ENCODE data around the gene SLC35E1. TPM values are rescaled to one million over a fixed set of nuclear protein-coding genes. Genes with fewer than 3 reads are reported as not detected.

SLC35E1 gene
- total and polyA plus RNA-seq, 2 of the 13 experiments (the other 11 are each of a cell fraction or from before 2014, with no cell fraction given), result 21.2 to 46.5 TPM

DNA sequence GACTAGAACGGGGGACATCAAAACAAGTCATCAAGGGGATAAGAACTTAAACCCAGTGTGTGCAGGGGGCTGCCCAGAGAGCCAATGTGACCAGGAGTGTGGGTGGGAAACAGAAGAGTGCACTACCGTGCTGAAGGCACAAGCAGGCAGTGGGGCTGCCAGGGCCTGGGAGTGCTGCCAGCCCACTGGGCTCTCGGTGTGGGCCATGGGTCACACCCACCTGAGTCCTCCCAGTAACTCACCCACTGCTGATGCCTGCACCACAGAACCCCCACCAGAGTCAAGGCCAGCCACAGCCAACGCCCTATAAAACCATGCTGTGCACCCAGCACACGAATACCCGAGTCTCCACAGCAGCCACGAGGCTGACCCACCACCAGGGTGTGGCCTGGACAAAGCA lies 47.2 kb upstream of the SLC35E1 start (continued):
- TF ChIP-seq SCMH1 (CRISPR knock-in tag; IDR thresholded peaks at IDR 0.05; ENCODE audit: borderline replicate concordance) (no peak), HHEX (CRISPR knock-in tag; IDR thresholded peaks at IDR 0.05) (no peak), TARDBP (CRISPR knock-in tag; IDR thresholded peaks at IDR 0.05) (no peak), ZBTB1 (CRISPR knock-in tag; IDR thresholded peaks at IDR 0.05; ENCODE audit: borderline replicate concordance) (no peak), ZSCAN29 (CRISPR knock-in tag; conservative IDR thresholded peaks at IDR 0.05) (no peak), ZBTB21 (CRISPR knock-in tag; IDR thresholded peaks at IDR 0.05) (no peak), ATRX (CRISPR knock-in tag; IDR thresholded peaks at IDR 0.05; ENCODE audit: borderline replicate concordance) (no peak), MXI1 (IDR thresholded peaks at IDR 0.05; ENCODE audit: borderline replicate concordance, low read depth, low read length) (no peak), ZIK1 (CRISPR knock-in tag; IDR thresholded peaks at IDR 0.05; ENCODE audit: borderline replicate concordance, low read depth) (no peak), ZNF761 (CRISPR knock-in tag; conservative IDR thresholded peaks at IDR 0.05) (no peak), ZMAT3 (CRISPR knock-in tag; conservative IDR thresholded peaks at IDR 0.05) (no peak), ZFY (CRISPR knock-in tag; IDR thresholded peaks at IDR 0.05) (no peak), ZNF879 (CRISPR knock-in tag; IDR thresholded peaks at IDR 0.05) (no peak)
- TF ChIP-seq, protein P1, sequence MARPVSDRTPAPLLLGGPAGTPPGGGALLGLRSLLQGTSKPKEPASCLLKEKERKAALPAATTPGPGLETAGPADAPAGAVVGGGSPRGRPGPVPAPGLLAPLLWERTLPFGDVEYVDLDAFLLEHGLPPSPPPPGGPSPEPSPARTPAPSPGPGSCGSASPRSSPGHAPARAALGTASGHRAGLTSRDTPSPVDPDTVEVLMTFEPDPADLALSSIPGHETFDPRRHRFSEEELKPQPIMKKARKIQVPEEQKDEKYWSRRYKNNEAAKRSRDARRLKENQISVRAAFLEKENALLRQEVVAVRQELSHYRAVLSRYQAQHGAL (CRISPR knock-in tag; IDR thresholded peaks at IDR 0.05; ENCODE audit: not compliant biosample characterization), result no peak
- TF ChIP-seq, protein P2, sequence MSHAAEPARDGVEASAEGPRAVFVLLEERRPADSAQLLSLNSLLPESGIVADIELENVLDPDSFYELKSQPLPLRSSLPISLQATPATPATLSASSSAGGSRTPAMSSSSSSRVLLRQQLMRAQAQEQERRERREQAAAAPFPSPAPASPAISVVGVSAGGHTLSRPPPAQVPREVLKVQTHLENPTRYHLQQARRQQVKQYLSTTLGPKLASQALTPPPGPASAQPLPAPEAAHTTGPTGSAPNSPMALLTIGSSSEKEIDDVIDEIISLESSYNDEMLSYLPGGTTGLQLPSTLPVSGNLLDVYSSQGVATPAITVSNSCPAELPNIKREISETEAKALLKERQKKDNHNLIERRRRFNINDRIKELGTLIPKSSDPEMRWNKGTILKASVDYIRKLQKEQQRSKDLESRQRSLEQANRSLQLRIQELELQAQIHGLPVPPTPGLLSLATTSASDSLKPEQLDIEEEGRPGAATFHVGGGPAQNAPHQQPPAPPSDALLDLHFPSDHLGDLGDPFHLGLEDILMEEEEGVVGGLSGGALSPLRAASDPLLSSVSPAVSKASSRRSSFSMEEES (CRISPR knock-in tag; IDR thresholded peaks at IDR 0.05), result no peak
- TF ChIP-seq, protein P3, sequence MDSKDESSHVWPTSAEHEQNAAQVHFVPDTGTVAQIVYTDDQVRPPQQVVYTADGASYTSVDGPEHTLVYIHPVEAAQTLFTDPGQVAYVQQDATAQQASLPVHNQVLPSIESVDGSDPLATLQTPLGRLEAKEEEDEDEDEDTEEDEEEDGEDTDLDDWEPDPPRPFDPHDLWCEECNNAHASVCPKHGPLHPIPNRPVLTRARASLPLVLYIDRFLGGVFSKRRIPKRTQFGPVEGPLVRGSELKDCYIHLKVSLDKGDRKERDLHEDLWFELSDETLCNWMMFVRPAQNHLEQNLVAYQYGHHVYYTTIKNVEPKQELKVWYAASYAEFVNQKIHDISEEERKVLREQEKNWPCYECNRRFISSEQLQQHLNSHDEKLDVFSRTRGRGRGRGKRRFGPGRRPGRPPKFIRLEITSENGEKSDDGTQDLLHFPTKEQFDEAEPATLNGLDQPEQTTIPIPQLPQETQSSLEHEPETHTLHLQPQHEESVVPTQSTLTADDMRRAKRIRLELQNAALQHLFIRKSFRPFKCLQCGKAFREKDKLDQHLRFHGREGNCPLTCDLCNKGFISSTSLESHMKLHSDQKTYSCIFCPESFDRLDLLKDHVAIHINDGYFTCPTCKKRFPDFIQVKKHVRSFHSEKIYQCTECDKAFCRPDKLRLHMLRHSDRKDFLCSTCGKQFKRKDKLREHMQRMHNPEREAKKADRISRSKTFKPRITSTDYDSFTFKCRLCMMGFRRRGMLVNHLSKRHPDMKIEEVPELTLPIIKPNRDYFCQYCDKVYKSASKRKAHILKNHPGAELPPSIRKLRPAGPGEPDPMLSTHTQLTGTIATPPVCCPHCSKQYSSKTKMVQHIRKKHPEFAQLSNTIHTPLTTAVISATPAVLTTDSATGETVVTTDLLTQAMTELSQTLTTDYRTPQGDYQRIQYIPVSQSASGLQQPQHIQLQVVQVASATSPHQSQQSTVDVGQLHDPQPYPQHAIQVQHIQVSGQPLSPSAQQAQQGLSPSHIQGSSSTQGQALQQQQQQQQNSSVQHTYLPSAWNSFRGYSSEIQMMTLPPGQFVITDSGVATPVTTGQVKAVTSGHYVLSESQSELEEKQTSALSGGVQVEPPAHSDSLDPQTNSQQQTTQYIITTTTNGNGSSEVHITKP (CRISPR knock-in tag; IDR thresholded peaks at IDR 0.05; ENCODE audit: low read depth), result no peak

Measured in HepG2 (cell line).